Sigmoid colon (tissue), 4 donors: ENCODE data around the gene TMPRSS12.

Experiments
- EP300 ChIP-seq, 4 donors: sonication (generic); formaldehyde crosslinking; IDR thresholded peaks; one replicate each; pipeline ENCODE4 v1.6.1; 2017; ENCODE audit warnings: antibody characterized with exemption in 4 of 4
- POLR2A ChIP-seq, 2 donors: fragments of 450-650 bp; IDR thresholded peaks; one replicate each; pipeline ENCODE4 v1.6.1; 2016; ENCODE audit warnings: antibody characterized with exemption in 2 of 2, mild to moderate bottlenecking in 2 of 2, moderate library complexity in 2 of 2
- POLR2AphosphoS5 ChIP-seq, 4 donors: sonication (generic); formaldehyde crosslinking; IDR thresholded peaks; one replicate each; pipeline ENCODE4 v1.6.1; 2017; ENCODE audit warnings: antibody characterized with exemption in 4 of 4
- TF ChIP-seq, protein P1 (sequence below), 4 experiments: fragments of 450-650 bp in 3 of 4; fragments of 200-600 bp in 1 of 4; IDR thresholded peaks; one replicate each; pipeline ENCODE4 v1.5.1; 2016 to 2019; ENCODE audit warnings: antibody characterized with exemption in 4 of 4, mild to moderate bottlenecking in 3 of 4, moderate library complexity in 2 of 4

DNA sequence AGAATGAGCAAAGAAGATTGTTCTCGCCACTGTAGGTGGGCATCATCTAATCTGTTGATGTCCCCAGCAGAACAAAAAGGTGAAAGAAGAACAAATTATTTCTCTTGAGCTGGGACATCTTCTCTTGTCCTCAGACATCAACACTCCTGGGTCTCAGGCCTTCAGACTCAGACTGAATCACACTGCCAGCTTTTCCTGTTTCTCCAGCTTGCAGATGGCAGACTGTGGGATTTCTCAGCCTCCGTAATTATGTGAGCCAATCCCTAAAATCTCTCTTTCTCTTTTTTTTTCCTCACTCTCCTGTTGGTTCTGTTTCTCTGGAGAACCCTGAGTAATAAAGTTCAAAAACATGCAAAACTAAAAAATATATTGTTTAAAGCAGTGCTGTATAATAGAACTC is 3.7 kb upstream of the TMPRSS12 start:
- TF ChIP-seq, protein P1, sequence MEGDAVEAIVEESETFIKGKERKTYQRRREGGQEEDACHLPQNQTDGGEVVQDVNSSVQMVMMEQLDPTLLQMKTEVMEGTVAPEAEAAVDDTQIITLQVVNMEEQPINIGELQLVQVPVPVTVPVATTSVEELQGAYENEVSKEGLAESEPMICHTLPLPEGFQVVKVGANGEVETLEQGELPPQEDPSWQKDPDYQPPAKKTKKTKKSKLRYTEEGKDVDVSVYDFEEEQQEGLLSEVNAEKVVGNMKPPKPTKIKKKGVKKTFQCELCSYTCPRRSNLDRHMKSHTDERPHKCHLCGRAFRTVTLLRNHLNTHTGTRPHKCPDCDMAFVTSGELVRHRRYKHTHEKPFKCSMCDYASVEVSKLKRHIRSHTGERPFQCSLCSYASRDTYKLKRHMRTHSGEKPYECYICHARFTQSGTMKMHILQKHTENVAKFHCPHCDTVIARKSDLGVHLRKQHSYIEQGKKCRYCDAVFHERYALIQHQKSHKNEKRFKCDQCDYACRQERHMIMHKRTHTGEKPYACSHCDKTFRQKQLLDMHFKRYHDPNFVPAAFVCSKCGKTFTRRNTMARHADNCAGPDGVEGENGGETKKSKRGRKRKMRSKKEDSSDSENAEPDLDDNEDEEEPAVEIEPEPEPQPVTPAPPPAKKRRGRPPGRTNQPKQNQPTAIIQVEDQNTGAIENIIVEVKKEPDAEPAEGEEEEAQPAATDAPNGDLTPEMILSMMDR (IDR thresholded peaks at IDR 0.05) = no peak
- TF ChIP-seq POLR2A (IDR thresholded peaks at IDR 0.05) = no peak
- TF ChIP-seq POLR2AphosphoS5 (IDR thresholded peaks at IDR 0.05) = no peak
- no peak for TF ChIP-seq EP300 (IDR thresholded peaks at IDR 0.05)
